HepG2 (cell line): Measurements from ENCODE around the gene MAP3K19. TPM values are rescaled to one million over a fixed set of nuclear protein-coding genes. Genes with fewer than 3 reads are reported as not detected.

Experiments
- ADNP ChIP-seq: sonication (generic); formaldehyde crosslinking; IDR thresholded peaks from 2 replicates; pipeline ENCODE4 v1.4.0; 2020; ENCODE audit warnings: missing genetic modification reagents
- AFF4 ChIP-seq: sonication (generic); formaldehyde crosslinking; IDR thresholded peaks from 2 replicates; pipeline ENCODE4 v1.4.0; 2020; ENCODE audit warnings: missing genetic modification reagents
- ATAD3A ChIP-seq: sonication (generic); formaldehyde crosslinking; IDR thresholded peaks from 2 replicates; pipeline ENCODE4 v1.4.0; 2020; ENCODE audit warnings: missing genetic modification reagents
- BCL3 ChIP-seq: sonication (generic); formaldehyde crosslinking; IDR thresholded peaks from 2 replicates; pipeline ENCODE4 v1.5.1; 2020; ENCODE audit warnings: mild to moderate bottlenecking, missing genetic modification reagents, moderate library complexity
- ELF4 ChIP-seq: sonication (generic); formaldehyde crosslinking; IDR thresholded peaks from 2 replicates; pipeline ENCODE4 v1.5.0; 2020; ENCODE audit warnings: missing genetic modification reagents, mild to moderate bottlenecking, moderate library complexity, borderline replicate concordance
- SAP130 ChIP-seq: IDR thresholded peaks from 2 replicates; pipeline ENCODE4 v1.6.1; 2016; ENCODE audit warnings: low read depth
- TFDP2 ChIP-seq: sonication (generic); formaldehyde crosslinking; IDR thresholded peaks from 2 replicates; pipeline ENCODE4 v1.4.0; 2020; ENCODE audit warnings: missing genetic modification reagents
- TRIM24 ChIP-seq: sonication (generic); formaldehyde crosslinking; IDR thresholded peaks from 2 replicates; pipeline ENCODE4 v1.8.0; 2022; ENCODE audit warnings: mild to moderate bottlenecking, missing genetic modification reagents
- ZKSCAN8 ChIP-seq: IDR thresholded peaks from 2 replicates; pipeline ENCODE4 v1.6.1; 2016; ENCODE audit warnings: borderline replicate concordance, missing genetic modification reagents, missing compliant biosample characterization
- ZMAT5 ChIP-seq: sonication (generic); formaldehyde crosslinking; IDR thresholded peaks from 2 replicates; pipeline ENCODE4 v1.5.0; 2020; ENCODE audit warnings: mild to moderate bottlenecking, low read depth, missing genetic modification reagents, borderline replicate concordance
- ZNF260 ChIP-seq: sonication (generic); formaldehyde crosslinking; IDR thresholded peaks from 2 replicates; pipeline ENCODE4 v1.4.0; 2020; ENCODE audit warnings: missing genetic modification reagents, low read depth, mild to moderate bottlenecking, borderline replicate concordance
- ZNF280D ChIP-seq: sonication (generic); formaldehyde crosslinking; IDR thresholded peaks from 2 replicates; pipeline ENCODE4 v1.5.1; 2020; ENCODE audit warnings: mild to moderate bottlenecking, missing genetic modification reagents
- ZNF558 ChIP-seq: sonication (generic); formaldehyde crosslinking; IDR thresholded peaks from 2 replicates; pipeline ENCODE4 v1.9.0; 2022; ENCODE audit warnings: mild to moderate bottlenecking, missing genetic modification reagents, borderline replicate concordance
- ZNF569 ChIP-seq: sonication (generic); formaldehyde crosslinking; IDR thresholded peaks from 2 replicates; pipeline ENCODE4 v1.5.0; 2020; ENCODE audit warnings: mild to moderate bottlenecking, missing genetic modification reagents, moderate library complexity, borderline replicate concordance
- ZNF597 ChIP-seq: sonication (generic); formaldehyde crosslinking; IDR thresholded peaks from 2 replicates; pipeline ENCODE4 v1.5.0; 2020; ENCODE audit warnings: missing genetic modification reagents
- ZNF891 ChIP-seq: sonication (generic); formaldehyde crosslinking; IDR thresholded peaks from 2 replicates; pipeline ENCODE4 v1.5.0; 2020; ENCODE audit warnings: mild to moderate bottlenecking, missing genetic modification reagents
- polyA plus RNA-seq, 8 experiments: library from polyadenylated mRNA; depleted of rRNA in 3 of 8; stranded (reverse) in 7 of 8; unstranded in 1 of 8; fragments of >200 nt; fragmentation: Illumina TruSeq in 4 of 8; extraction: Trizol in 4 of 8; gene quantifications; 2 replicates each; pipeline versions ENCODE4 v1.2.1 to v1.2.3, GENCODE V29; 2011 to 2016; ENCODE audit warnings: low read depth in 4 of 8, missing spikeins in 1 of 8, mixed read lengths in 1 of 8; ENCODE audit not compliant: insufficient read depth in 1 of 8
- total RNA-seq, 5 experiments: library from RNA; depleted of rRNA; stranded (reverse); fragments of >200 nt; fragmentation: Illumina TruSeq; extraction: Trizol; gene quantifications; 2 replicates each; pipeline ENCODE4 v1.2.3, GENCODE V29; 2016; ENCODE audit warnings: low read depth in 1 of 5

MAP3K19 gene
- total and polyA plus RNA-seq, 2 of the 13 experiments (the other 11 are each of a cell fraction or from before 2014, with no cell fraction given), result not detected

GRCh38 chr2:134917888-134918525 is 129.2 kb downstream of the MAP3K19 start (continued):
- TF ChIP-seq TFDP2 (CRISPR knock-in tag) (peak; percentile 38; the same call in 1 of the 2 replicates), ELF4 (CRISPR knock-in tag) (peak; percentile 62; the same call in 1 of the 2 replicates), BCL3 (CRISPR knock-in tag) (peak; percentile 54; the same call in 1 of the 2 replicates), ZMAT5 (CRISPR knock-in tag) (no peak), SAP130 (CRISPR knock-in tag) (peak; percentile 57; the same call in 1 of the 2 replicates), ZNF569 (CRISPR knock-in tag) (0 out of 2 replicates have a peak, but pooled peaks have one; percentile 67), ATAD3A (CRISPR knock-in tag) (no peak), ADNP (no peak), ZNF260 (CRISPR knock-in tag) (no peak), ZNF891 (CRISPR knock-in tag) (no peak), ZNF597 (CRISPR knock-in tag) (no peak), TRIM24 (CRISPR knock-in tag) (no peak), ZNF280D (CRISPR knock-in tag) (0 out of 2 replicates have a peak, but pooled peaks have one; percentile 33), AFF4 (CRISPR knock-in tag) (no peak; the same call in 1 of the 2 replicates), ZNF558 (CRISPR knock-in tag) (0 out of 2 replicates have a peak, but pooled peaks have one; percentile 25), ZKSCAN8 (CRISPR knock-in tag) (no peak)
